GM10248 (cell line): ENCODE measurements around the gene GAPDHS.

Source experiments
- CTCF ChIA-PET: fragments of 300-600 bp; sonication (Branson Sonifier 250); formaldehyde crosslinking; extraction: SDS; loops from one replicate; lab custom pipeline; 2021; ENCODE audit warnings: antibody characterized with exemption; lab: Yijun Ruan, JAX
- POLR2A ChIA-PET: fragments of 350-650 bp; sonication (Branson Sonifier 250); formaldehyde crosslinking; extraction: SDS; loops from one replicate; lab custom pipeline; 2020; ENCODE audit warnings: antibody characterized with exemption; lab: Yijun Ruan, JAX
- DNase-seq: peaks from one replicate; pipeline ENCODE4 v3.0.0; 2012; ENCODE audit errors: extremely low spot score
- TF ChIP-seq, protein P1 (sequence below): IDR thresholded peaks from 2 replicates; pipeline ENCODE4 v1.5.1; 2012; ENCODE audit warnings: mild to moderate bottlenecking, low read depth; ENCODE audit errors: extremely low read depth, missing control alignments, control extremely low read depth

Gene GAPDHS

DNA sequence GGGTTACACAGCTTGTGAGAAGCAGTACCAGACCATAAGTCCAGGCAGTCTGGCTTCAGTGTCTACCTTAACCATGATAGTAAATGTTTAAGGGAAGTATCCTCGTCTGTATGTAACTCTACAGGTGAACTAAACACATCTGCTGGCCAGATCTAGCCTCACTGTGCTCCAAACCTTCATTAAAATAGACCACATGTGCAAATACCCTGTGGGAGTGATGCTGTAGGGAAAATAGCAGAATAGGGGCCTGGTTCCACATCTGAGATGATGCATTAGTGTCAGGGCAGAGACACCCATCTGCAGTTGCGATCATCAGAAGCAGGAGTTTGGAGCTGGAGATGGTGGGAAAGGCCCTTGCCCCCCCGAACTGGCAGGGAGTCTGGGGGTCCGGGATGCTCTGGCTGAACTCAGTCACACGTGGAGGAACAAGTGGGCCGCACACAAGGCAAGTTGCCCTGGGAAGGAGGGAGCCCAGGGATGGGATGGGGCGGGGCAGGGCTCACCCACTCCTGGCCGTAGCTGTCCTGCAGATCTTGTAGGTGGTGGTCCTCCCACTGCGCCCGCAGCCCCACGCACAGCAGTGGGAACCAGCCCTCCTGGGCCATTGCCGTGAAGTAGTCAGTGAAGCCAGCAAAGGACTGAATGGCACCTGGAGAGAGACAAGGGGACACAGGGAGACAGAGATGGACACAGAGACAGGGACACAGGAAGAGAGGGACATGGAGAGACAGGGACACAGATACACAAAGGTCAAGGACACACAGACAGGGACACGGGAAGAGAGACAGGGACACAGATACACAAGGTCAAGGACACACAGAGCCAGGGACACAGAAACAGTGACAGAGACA is 19.5 kb downstream of the GAPDHS start:
- ChIA-PET CTCF (no interaction called here), POLR2A (no interaction called here)
- TF ChIP-seq, protein P1, sequence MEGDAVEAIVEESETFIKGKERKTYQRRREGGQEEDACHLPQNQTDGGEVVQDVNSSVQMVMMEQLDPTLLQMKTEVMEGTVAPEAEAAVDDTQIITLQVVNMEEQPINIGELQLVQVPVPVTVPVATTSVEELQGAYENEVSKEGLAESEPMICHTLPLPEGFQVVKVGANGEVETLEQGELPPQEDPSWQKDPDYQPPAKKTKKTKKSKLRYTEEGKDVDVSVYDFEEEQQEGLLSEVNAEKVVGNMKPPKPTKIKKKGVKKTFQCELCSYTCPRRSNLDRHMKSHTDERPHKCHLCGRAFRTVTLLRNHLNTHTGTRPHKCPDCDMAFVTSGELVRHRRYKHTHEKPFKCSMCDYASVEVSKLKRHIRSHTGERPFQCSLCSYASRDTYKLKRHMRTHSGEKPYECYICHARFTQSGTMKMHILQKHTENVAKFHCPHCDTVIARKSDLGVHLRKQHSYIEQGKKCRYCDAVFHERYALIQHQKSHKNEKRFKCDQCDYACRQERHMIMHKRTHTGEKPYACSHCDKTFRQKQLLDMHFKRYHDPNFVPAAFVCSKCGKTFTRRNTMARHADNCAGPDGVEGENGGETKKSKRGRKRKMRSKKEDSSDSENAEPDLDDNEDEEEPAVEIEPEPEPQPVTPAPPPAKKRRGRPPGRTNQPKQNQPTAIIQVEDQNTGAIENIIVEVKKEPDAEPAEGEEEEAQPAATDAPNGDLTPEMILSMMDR, result no peak
- DNase-seq, result no peak

DNA sequence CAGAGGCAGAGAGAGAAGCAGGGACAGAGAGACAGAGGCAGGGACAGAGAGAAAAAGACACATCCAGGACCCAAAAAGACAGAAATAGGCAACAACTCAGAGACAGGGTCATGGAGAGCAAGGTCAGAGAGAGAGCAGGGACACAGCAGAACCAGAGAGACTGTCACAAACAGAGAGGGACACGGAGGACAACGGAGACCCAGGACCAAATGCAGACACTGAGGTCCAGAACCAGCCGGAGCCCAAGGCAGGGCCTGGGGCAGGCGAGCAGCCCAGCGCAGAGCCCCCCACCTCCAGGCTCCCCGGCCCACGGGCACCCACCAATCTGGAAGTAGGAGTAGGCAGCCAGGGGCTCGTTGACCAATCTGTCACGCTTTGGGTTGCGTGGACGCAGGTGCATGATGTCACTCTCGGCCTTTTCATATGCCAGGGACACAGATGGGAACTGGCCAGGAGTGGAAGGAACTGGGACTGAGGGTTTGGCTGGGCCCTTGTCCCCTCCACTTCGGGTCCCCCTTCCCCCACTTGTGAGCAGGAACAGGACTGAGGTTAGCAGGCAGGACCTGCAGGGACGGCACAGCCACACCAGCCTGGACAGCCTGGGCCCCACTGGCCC is 20.2 kb downstream of the GAPDHS start:
- TF ChIP-seq, protein P1, result no peak
- ChIA-PET CTCF (no interaction called here), POLR2A (no interaction called here)
- no peak for DNase-seq

DNA sequence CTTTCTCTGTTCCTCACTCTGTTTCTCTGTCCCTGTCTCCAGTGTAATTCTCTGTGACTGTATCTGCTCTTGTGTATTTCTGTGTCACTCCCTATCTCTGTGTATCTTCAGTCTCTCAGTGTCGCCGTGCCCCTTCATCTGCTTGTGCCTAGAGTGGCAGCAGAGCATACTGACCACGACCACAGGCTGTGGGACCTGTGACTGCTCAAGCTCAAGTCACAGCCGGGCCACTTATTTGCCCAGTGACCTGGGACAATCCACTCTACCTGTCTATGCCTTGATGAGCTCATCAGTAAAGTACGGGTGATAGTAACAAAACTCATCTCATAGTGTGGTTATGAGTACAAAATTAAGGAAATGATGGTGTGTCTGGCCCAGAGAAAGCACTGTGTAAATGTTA is 20.8 kb downstream of the GAPDHS start:
- CTCF ChIA-PET, result interaction anchor here (1.0 kb wide), 1 partner anchor 100 kb away, joined by 3 read pairs; no protein-coding TSS in a partner anchor
- DNase-seq, result no peak
- POLR2A ChIA-PET, result no interaction called here
- TF ChIP-seq, protein P1, result no peak

DNA sequence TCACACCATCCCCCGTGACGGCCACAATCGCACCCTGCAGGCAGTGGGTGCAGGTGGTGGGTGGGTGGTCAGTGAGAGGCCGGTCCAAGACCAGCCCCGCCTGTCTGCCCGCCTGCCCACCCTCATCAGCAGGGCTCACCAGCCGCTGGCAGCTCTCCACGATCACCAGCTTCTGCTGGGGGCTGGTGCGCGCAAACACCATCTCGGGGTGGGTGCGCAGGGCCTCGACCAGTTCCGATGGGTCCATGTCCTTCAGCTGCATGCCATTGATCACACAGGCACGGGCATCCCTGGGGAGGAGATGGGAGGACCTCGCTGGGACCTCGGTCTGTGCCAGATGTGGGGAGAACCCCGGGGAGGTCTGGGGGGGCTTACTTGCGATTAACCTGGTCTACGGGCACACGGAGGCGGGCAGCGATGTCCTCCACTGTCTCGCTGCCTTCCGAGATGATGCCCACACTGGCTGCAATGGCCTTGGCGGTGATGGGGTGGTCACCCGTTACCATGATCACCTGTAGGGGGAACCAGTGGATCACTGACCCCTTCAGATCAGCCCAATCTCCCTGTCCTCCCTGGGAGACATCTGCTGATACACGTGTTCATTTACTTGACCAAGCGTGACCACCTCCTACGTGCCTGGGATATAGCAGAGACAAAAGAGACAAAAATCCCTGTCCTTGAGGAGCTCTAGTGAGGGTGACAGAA is 22.2 kb downstream of the GAPDHS start:
- ChIA-PET POLR2A (no interaction called here), CTCF (interaction anchor here (1.0 to 4.7 kb wide), 5 partner anchors 7 to 99 kb away, joined by 3 to 44 read pairs (median 6); no protein-coding TSS in a partner anchor)
- no peak for DNase-seq
- TF ChIP-seq, protein P1, result peak; percentile 34

DNA sequence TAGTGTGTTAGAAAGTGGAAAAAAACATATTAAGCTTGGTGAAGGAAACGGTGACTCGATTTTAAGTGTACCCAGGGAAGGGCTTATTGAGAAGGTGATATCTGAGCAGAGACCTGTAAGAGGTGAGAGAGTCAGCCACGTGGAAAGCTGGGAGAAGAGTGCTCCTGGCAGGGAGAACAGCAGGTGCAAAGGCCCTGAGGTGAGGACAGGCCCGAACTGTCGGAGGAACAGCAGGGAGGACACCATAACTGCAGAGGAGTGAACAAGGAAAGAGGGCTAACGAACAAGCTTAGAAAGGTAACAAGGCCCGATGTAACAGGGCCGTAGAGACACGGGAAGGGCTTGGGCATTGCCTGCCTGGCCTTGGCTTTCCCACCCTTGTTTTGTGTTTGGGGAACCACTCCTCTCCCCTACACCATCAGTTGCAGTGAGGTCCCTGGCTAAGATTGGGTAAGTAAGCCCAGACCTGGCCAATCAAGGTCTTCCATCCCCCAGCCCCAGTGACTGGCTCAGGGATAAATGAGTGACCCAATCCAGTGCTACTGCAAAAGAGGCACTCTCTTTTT is 22.9 kb downstream of the GAPDHS start:
- no peak for DNase-seq
- TF ChIP-seq, protein P1, result no peak
- CTCF ChIA-PET, result interaction anchor here (0.7 to 4.7 kb wide), 6 partner anchors 8 to 61 kb away, joined by 3 to 44 read pairs (median 5); no protein-coding TSS in a partner anchor
- POLR2A ChIA-PET, result no interaction called here

DNA sequence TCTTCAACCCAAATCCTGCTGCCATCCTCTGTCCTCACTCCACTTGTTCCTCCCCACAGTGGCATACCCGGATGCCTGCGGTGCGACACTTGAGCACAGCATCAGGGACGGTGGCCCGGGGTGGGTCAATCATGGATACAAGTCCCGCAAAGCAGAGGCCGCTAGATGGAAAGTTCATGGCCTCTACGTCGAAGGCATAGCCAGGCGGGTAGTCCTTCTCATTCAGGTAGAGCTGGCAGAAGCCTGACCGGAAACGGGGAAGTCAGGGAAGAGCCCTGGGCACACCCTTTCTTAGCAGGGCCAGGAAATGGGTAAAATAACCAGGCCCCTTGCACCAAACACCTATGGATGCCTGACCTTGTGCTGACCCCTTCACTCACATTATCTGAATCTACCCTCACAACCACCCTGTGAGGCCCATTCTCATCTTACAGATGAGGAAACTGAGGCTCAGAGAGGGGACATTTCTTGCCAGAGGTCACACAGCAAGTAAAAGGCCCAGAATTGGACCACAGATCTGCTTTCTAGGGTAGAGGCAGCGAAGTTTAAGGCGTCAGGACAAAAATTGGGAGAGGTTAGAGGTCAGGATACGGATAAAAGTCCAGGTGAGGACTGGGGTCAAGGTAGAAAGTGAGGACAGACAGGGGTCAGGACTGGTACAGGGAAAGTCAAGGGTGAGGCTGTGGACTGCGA is 23.7 kb downstream of the GAPDHS start:
- CTCF ChIA-PET, result interaction anchor here (0.7 to 4.7 kb wide), 7 partner anchors 9 to 47 kb away, joined by 3 to 44 read pairs (median 4); no protein-coding TSS in a partner anchor
- TF ChIP-seq, protein P1, result no peak
- POLR2A ChIA-PET, result no interaction called here
- DNase-seq, result no peak
